K562 (cell line): ENCODE measurements around the gene TTC27. TPM values are rescaled to one million over a fixed set of nuclear protein-coding genes. Genes with fewer than 3 reads are reported as not detected.

Source experiments
- ATAC-seq: fragments of 200-7000 bp; cut with Tn5 transposase; 3 replicates; pipeline ENCODE4 v1.9.1; 2020; ENCODE audit warnings: moderate library complexity
- BruUV-seq: library from RNA; stranded (reverse); fragments of 400-500 nt; replicated peaks from 2 replicates; lab custom pipeline; 2021; lab: Mats Ljungman, UMichigan
- CTCF ChIA-PET: fragments of 300-600 bp; formaldehyde crosslinking; extraction: SDS; loops from one replicate; lab custom pipeline; 2021; ENCODE audit warnings: low intra/inter-chr PET ratio; lab: Yijun Ruan, JAX
- POLR2A ChIA-PET: fragments of 300-600, 350-650 bp; sonication (Branson Sonifier 250); formaldehyde crosslinking; extraction: SDS; loops from one replicate; lab custom pipeline; 2021; ENCODE audit warnings: antibody characterized with exemption, inconsistent platforms; lab: Yijun Ruan, JAX
- DNase-seq, 4 experiments: peaks; one replicate each; pipeline versions ENCODE4 v3.0.0 to v3.0.0-alpha.2; 2011 to 2018; ENCODE audit warnings: low spot score in 3 of 4, mixed read lengths in 3 of 4; ENCODE audit errors: extremely low read depth in 1 of 4
- FAIRE-seq: peaks from 2 replicates; lab custom pipeline; 2011; peaks lifted over from hg19 to GRCh38; lab: Jason Lieb, UNC
- H2AFZ ChIP-seq: 2 replicates; pipeline ENCODE4 v1.6.0; 2011; ENCODE audit warnings: low read depth, low read length, control low read depth, inconsistent platforms
- H3K27ac ChIP-seq: fragments of 200-600 bp; 3 replicates; pipeline ENCODE4 v1.8.0; 2011; ENCODE audit warnings: low read depth, mild to moderate bottlenecking, control low read depth, inconsistent platforms, low read length, moderate library complexity, mixed read lengths; ENCODE audit errors: extremely low read depth
- H3K27me3 ChIP-seq, 2 experiments: fragments of 300-600 bp in 1 of 2; 2 replicates in 1 of 2; 3 replicates in 1 of 2; pipeline versions ENCODE4 v1.6.0 to v1.8.0; 2011; ENCODE audit warnings: inconsistent platforms in 2 of 2, low read length in 2 of 2, mild to moderate bottlenecking in 1 of 2, mixed read lengths in 1 of 2, moderate library complexity in 1 of 2; ENCODE audit not compliant: control insufficient read depth in 2 of 2, insufficient read depth in 2 of 2
- H3K36me3 ChIP-seq: fragments of 300-600 bp; 3 replicates; pipeline ENCODE4 v1.8.0; 2011; ENCODE audit warnings: mild to moderate bottlenecking, low read length, inconsistent platforms; ENCODE audit not compliant: control insufficient read depth, insufficient read depth
- H3K4me1 ChIP-seq, 2 experiments: fragments of 200-600 bp in 1 of 2; replicated peaks in 1 of 2; 2 replicates in 1 of 2; 3 replicates in 1 of 2; pipeline versions ENCODE4 v1.5.1 to v1.8.0; 2011; ENCODE audit warnings: inconsistent platforms in 2 of 2, low read length in 2 of 2, mild to moderate bottlenecking in 1 of 2, mixed read lengths in 1 of 2, moderate library complexity in 1 of 2; ENCODE audit not compliant: control insufficient read depth in 2 of 2, insufficient read depth in 2 of 2
- H3K4me2 ChIP-seq: 2 replicates; pipeline ENCODE4 v1.6.1; 2011; ENCODE audit warnings: low read length, control low read depth, inconsistent platforms, mixed read lengths; ENCODE audit not compliant: insufficient read depth
- H3K4me3 ChIP-seq: fragments of 200-600 bp; sonication (generic), shearing (Covaris generic); 2 replicates; pipeline ENCODE4 v1.5.1; 2016; ENCODE audit warnings: control low read depth, inconsistent platforms
- H3K79me2 ChIP-seq: fragments of 200-600 bp; 3 replicates; pipeline ENCODE4 v1.8.0; 2011; ENCODE audit warnings: low read length, inconsistent platforms; ENCODE audit not compliant: control insufficient read depth, insufficient read depth
- H3K9ac ChIP-seq, 2 experiments: 2 replicates each; pipeline versions ENCODE4 v1.6.0 to v1.6.1; 2011; ENCODE audit warnings: low read depth in 2 of 2, low read length in 2 of 2, control low read depth in 1 of 2, inconsistent platforms in 1 of 2, mild to moderate bottlenecking in 1 of 2, mixed read lengths in 1 of 2; ENCODE audit not compliant: insufficient read depth in 1 of 2
- H3K9me1 ChIP-seq: one replicate; pipeline ENCODE4 v1.6.0; 2011; ENCODE audit warnings: inconsistent platforms, mild to moderate bottlenecking, low read length, moderate library complexity; ENCODE audit not compliant: control insufficient read depth, insufficient read depth
- H3K9me3 ChIP-seq: replicated peaks from 2 replicates; pipeline ENCODE4 v1.5.1; 2011; ENCODE audit warnings: low read depth, low read length, inconsistent platforms; ENCODE audit not compliant: control insufficient read depth, insufficient read depth
- H4K20me1 ChIP-seq: replicated peaks from 2 replicates; pipeline ENCODE4 v1.6.1; 2011; ENCODE audit warnings: low read length, inconsistent platforms, mixed read lengths; ENCODE audit not compliant: control insufficient read depth, insufficient read depth
- ELF4 ChIP-seq: fragments of 450-650 bp; formaldehyde crosslinking; IDR thresholded peaks from 2 replicates; pipeline ENCODE4 v1.4.0; 2022; ENCODE audit warnings: missing genetic modification characterization
- MEIS2 ChIP-seq: fragments of 450-650 bp; IDR thresholded peaks from 2 replicates; pipeline ENCODE4 v1.6.1; 2014; ENCODE audit warnings: mild to moderate bottlenecking; ENCODE audit not compliant: partially characterized antibody
- WGBS: fragments of 100-300 bp; shearing (Covaris generic); methylation state at CpG from one replicate; pipeline ENCODE4 v1.1.6; 2016; ENCODE audit warnings: low coverage, mixed read lengths; ENCODE audit not compliant: insufficient coverage; ENCODE audit errors: missing lambda C conversion rate; 5-methylcytosine and 5-hydroxymethylcytosine counted together
- in situ Hi-C: fragments of 300-500 bp; cut with MboI; formaldehyde crosslinking; loops from 4 replicates; pipeline ENCODE4 v1.15.0; 2018; ENCODE audit warnings: inconsistent platforms, mixed read lengths
- intact Hi-C: fragments of 100-400 bp; cut with micrococcal nuclease; formaldehyde crosslinking; loops from 2 replicates; pipeline ENCODE4 v1.14.2; 2022
- polyA plus RNA-seq, 8 experiments: library from polyadenylated mRNA; depleted of rRNA in 4 of 8; stranded (reverse) in 5 of 8; unstranded in 3 of 8; fragments of >200 nt; fragmentation: Nextera tagmentation in 2 of 8; fragmentation: Illumina TruSeq in 1 of 8; extraction: Ambion mirVana in 2 of 8; extraction: Trizol in 1 of 8; gene quantifications; 2 replicates each; pipeline versions ENCODE4 v1.2.1 to v1.2.3, GENCODE V29; 2011 to 2014; ENCODE audit warnings: inconsistent platforms in 1 of 8, missing spikeins in 1 of 8
- total RNA-seq, 7 experiments: library from RNA; depleted of rRNA in 6 of 7; stranded (reverse); fragments of >200 nt in 6 of 7; fragmentation: Illumina TruSeq in 2 of 7; extraction: Trizol in 2 of 7; gene quantifications; 2 replicates each; pipeline versions ENCODE4 v1.2.1 to v1.2.3, GENCODE V29; 2011 to 2021; ENCODE audit warnings: low replicate concordance in 1 of 7
- TF ChIP-seq, protein P1 (sequence below): fragments of 250-450 bp; sonication (Bioruptor Pico); IDR thresholded peaks from 2 replicates; pipeline ENCODE4 v1.6.1; 2021; ENCODE audit warnings: mild to moderate bottlenecking
- TF ChIP-seq, protein P2 (sequence below): fragments of 250-450 bp; sonication (Bioruptor Pico); IDR thresholded peaks from 2 replicates; pipeline ENCODE4 v1.8.0; 2022; ENCODE audit warnings: inconsistent platforms

The TTC27 gene
- total and polyA plus RNA-seq, 9 of the 15 experiments (the other 6 are each of a cell fraction or from before 2014, with no cell fraction given): 44.3 to 93.4 (median 57.3) TPM

DNA sequence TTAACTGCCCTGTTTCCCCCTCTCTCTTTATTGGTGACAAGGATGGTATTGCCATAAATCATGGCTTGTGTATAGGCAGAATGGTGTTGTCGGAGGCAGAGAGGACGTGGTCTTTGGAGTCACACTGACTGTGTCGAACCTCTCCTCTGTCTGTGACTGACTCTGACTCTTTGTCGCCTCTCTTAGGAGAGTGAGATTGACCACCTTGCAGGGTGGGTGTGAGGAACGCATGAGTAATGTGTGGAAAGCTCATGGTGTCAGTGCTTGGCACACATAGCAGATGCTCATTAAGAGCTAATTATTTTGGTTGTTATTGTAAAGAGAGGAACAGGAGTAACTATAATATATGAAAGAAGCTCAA, 145.6 kb downstream of the TTC27 start:
- POLR2A ChIA-PET: no interaction called here
- intact Hi-C loops (loop anchor here (2.0 to 5.0 kb wide), 5 partner anchors 219 to 809 kb away; no protein-coding TSS in a partner anchor), in situ Hi-C loops (loop anchor here (5.0 to 25.0 kb wide), 3 partner anchors 179 to 814 kb away; partner anchors contain the start of gene FAM98A)
- DNase-seq: no peak
- Histone ChIP-seq H3K4me1 (peaks cover 4 to 8% of the 10 kb centered on the region in 2 experiments; a peak in 2 of 5 replicates), H3K36me3 (peaks cover 6% of the 10 kb centered on the region; the same call in 2 of the 3 replicates), H3K9me1 (no peaks in the 10 kb centered on the region), H3K79me2 (no peaks in the 10 kb centered on the region; the same call in 2 of the 3 replicates), H3K27me3 (no peaks in the 10 kb centered on the region), H3K4me2 (no peak overlapping the region), H3K9me3 (no peaks in the 10 kb centered on the region), H3K27ac (no peak overlapping the region), H3K4me3 (no peak overlapping the region), H3K9ac (no peak overlapping the region), H4K20me1 (no peaks in the 10 kb centered on the region), H2AFZ (no peak overlapping the region)
- ATAC-seq: no peak
- TF ChIP-seq MEIS2: peak; percentile 24
- no peak for TF ChIP-seq ELF4 (CRISPR knock-in tag)
- TF ChIP-seq, protein P1, sequence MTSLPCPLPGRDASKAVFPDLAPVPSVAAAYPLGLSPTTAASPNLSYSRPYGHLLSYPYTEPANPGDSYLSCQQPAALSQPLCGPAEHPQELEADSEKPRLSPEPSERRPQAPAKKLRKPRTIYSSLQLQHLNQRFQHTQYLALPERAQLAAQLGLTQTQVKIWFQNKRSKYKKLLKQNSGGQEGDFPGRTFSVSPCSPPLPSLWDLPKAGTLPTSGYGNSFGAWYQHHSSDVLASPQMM (CRISPR knock-in tag): no peak
- TF ChIP-seq, protein P2, sequence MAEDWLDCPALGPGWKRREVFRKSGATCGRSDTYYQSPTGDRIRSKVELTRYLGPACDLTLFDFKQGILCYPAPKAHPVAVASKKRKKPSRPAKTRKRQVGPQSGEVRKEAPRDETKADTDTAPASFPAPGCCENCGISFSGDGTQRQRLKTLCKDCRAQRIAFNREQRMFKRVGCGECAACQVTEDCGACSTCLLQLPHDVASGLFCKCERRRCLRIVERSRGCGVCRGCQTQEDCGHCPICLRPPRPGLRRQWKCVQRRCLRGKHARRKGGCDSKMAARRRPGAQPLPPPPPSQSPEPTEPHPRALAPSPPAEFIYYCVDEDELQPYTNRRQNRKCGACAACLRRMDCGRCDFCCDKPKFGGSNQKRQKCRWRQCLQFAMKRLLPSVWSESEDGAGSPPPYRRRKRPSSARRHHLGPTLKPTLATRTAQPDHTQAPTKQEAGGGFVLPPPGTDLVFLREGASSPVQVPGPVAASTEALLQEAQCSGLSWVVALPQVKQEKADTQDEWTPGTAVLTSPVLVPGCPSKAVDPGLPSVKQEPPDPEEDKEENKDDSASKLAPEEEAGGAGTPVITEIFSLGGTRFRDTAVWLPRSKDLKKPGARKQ (CRISPR knock-in tag): no peak
- FAIRE-seq: no peak
- no TSS peak for BruUV-seq
- CTCF ChIA-PET: interaction anchor here (0.6 to 2.1 kb wide), 6 partner anchors 172 to 810 kb away, joined by 3 to 20 read pairs (median 4); no protein-coding TSS in a partner anchor
- WGBS: 61% methylated on average over 5 of the region's 5 CpGs
